Left ventricle myocardium inferior (tissue), 1 donor: Measurements from ENCODE around the gene CRISPLD2. TPM values are rescaled to one million over a fixed set of nuclear protein-coding genes. Genes with fewer than 3 reads are reported as not detected.

Experiments used
- DNase-seq: peaks from one replicate; pipeline ENCODE4 v3.0.0-alpha.2; 2020
- H3K27ac ChIP-seq: fragments of 200-600 bp; replicated peaks from 2 replicates; pipeline ENCODE4 v1.8.0; 2021
- H3K27me3 ChIP-seq: fragments of 200-600 bp; 2 replicates; pipeline ENCODE4 v1.8.0; 2021; ENCODE audit warnings: low read depth
- H3K36me3 ChIP-seq: fragments of 200-600 bp; 2 replicates; pipeline ENCODE4 v1.8.0; 2021
- H3K4me1 ChIP-seq: fragments of 200-600 bp; 2 replicates; pipeline ENCODE4 v1.8.0; 2021
- H3K4me3 ChIP-seq: fragments of 200-600 bp; 2 replicates; pipeline ENCODE4 v1.8.0; 2021; ENCODE audit warnings: mild to moderate bottlenecking, moderate library complexity
- H3K9me3 ChIP-seq: fragments of 200-600 bp; replicated peaks from 2 replicates; pipeline ENCODE4 v1.8.0; 2021
- intact Hi-C: fragments of 100-400 bp; cut with micrococcal nuclease; formaldehyde crosslinking; loops from one replicate; pipeline ENCODE4 v1.11.0; 2022
- total RNA-seq: library from RNA; stranded (reverse); fragmentation: NEBNext Ultra II Directional; extraction: Animal tissue kit (Norgen Biotek cat#: 25700); gene quantifications from one replicate; pipeline ENCODE4 v1.2.1, GENCODE V29; 2021
- TF ChIP-seq, protein P1 (sequence below): fragments of 200-600 bp; IDR thresholded peaks from 2 replicates; pipeline ENCODE4 v1.8.0; 2021; ENCODE audit warnings: antibody characterized with exemption, mild to moderate bottlenecking, borderline replicate concordance
- donor health status: DM: no; HTN: yes; CAD: no; lungs with severe emphysema.

Gene CRISPLD2
- total RNA-seq, 1 donor from 2014 or later = 12.8 TPM

DNA sequence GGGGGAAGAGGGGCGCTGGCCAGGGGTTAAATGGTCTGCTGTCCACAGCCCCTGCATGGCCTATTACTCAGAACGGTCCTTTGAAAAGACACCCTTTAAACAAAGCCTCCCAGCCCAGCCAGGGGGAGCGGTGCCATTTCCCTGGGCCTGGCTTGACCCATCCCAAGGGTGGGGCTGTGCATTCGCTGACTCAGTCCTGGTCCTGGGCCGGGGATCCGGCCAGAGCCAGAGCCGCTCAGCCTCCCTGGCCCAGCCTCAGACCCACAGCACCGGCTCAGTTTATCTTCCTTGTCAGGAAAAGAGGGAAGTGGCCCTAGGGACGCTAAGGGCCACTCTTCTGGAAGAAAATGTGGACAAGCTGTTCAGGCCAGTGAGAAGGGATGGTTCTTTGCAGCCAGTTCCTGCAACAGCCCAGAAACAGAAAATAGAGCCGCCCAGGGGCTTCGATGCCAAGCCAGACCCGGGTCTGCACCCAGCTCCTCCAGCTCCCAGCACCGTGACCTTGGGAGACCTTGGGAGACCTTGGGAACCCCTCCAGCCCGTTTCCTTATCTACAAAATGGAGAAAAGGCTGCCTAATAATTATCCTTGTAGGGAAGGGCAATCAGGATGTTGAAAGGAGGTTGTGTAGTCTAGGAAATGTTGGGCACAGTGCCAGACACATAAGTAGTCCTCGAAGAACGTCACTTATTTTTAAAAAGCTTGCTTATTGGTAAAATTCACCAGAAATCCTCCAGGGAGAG is 109.1 kb downstream of the CRISPLD2 start:
- intact Hi-C loops = no loop called here

DNA sequence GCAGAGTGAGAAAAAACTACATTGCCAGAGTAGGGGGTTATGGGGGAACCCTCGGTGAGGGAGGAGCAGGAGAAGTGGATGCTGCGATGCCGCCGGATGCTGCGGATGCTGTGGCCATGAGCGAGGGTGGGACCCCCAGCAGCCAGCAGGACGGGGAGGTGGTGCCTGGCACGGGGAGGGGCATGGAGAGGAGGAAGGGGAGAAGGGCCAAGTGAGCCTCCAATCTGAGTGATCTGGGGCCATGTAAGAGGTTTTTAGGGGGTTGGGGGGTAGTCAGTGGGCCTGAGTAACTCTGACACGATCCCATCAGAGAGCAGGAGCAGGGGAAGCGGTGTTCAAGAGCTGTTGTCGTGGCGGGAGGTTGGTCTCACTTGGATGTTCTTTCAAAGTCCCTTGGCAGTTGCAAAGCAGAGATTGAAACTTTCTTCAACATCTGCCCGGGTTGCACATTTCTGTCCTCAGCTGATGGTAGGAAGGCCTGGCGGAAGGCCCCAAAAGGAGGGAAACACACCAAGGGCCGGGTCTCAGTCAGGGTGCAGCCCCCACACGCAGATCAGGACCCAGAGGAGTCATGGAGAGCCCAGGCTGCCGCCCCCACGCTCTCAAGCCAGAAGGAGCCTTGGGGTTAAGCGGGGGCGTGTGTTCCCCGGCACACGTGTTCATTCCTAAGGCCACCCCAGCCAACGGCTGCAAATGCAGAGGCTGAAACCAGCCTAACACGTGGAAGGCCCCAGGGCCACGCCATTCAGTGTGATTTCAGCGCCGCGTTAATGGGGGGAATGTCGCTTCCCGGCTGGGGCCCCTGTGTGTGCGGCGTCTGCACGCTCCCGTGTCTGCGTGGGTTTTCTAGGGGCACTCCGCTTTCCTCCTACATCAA is 109.9 kb downstream of the CRISPLD2 start:
- H3K9me3 ChIP-seq = peaks cover 5% of the 10 kb centered on the region
- no peak overlapping the region for H3K4me3 ChIP-seq
- intact Hi-C loops = no loop called here
- DNase-seq = peak; percentile 64
- H3K27me3 ChIP-seq = no peaks in the 10 kb centered on the region
- H3K36me3 ChIP-seq = no peaks in the 10 kb centered on the region
- peak overlapping the region; percentile 93 for H3K27ac ChIP-seq
- TF ChIP-seq, protein P1, sequence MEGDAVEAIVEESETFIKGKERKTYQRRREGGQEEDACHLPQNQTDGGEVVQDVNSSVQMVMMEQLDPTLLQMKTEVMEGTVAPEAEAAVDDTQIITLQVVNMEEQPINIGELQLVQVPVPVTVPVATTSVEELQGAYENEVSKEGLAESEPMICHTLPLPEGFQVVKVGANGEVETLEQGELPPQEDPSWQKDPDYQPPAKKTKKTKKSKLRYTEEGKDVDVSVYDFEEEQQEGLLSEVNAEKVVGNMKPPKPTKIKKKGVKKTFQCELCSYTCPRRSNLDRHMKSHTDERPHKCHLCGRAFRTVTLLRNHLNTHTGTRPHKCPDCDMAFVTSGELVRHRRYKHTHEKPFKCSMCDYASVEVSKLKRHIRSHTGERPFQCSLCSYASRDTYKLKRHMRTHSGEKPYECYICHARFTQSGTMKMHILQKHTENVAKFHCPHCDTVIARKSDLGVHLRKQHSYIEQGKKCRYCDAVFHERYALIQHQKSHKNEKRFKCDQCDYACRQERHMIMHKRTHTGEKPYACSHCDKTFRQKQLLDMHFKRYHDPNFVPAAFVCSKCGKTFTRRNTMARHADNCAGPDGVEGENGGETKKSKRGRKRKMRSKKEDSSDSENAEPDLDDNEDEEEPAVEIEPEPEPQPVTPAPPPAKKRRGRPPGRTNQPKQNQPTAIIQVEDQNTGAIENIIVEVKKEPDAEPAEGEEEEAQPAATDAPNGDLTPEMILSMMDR = no peak
- peaks cover 56% of the 10 kb centered on the region for H3K4me1 ChIP-seq

More for the DNA sequence above, 109.1 kb downstream of the CRISPLD2 start:
- H3K27me3 ChIP-seq = no peaks in the 10 kb centered on the region
- H3K27ac ChIP-seq = peak overlapping the region; percentile 93
- H3K4me3 ChIP-seq = no peak overlapping the region
- peaks cover 56% of the 10 kb centered on the region for H3K4me1 ChIP-seq
- DNase-seq = peak; percentile 83
- peaks cover 5% of the 10 kb centered on the region for H3K9me3 ChIP-seq
- TF ChIP-seq, protein P1 = no peak
- no peaks in the 10 kb centered on the region for H3K36me3 ChIP-seq

DNA sequence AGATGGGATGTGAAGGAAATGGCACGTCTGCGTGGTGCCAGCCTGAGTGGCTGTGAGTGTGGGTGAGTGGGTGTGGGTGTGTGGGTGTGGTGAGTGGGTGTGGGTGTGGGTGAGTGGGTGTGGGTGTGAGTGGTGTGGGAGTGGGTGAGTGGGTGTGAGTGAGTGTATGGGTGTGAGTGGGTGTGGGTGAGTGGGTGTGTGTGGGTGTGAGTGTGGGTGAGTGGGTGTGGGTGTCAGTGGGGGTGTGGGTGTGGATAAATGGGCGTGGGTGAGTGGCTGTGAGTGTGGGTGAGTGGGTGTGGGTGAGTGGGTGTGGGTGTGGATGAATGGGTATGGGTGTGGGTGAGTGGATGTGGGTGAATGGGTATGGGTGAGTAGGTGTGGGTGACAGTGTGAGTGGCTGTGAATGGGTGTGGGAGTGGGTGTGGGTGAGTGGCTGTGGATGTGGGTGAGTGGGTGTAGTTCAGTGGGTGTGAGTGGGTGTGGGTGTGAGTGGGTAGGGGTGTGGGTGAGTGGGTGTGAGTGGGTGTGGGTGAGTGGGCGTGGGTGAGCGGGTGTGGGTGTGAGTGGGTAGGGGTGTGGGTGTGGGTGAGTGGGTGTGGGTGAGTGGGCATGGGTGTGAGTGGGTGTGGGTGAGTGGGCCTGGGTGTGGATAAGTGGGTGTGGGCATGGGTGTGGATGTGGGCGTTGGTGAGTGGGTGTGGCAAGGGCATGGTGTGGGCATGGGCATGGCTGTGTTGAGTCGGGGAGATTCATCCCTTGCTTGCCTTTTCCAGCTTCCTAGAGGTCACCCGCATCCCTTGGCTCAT is 110.7 kb downstream of the CRISPLD2 start:
- Histone ChIP-seq H3K9me3 (peaks cover 5% of the 10 kb centered on the region), H3K4me1 (peaks cover 49% of the 10 kb centered on the region), H3K27ac (peak overlapping the region; percentile 93), H3K4me3 (no peak overlapping the region), H3K36me3 (no peaks in the 10 kb centered on the region), H3K27me3 (no peaks in the 10 kb centered on the region)
- TF ChIP-seq, protein P1 = no peak
- intact Hi-C loops = no loop called here
- DNase-seq = no peak

DNA sequence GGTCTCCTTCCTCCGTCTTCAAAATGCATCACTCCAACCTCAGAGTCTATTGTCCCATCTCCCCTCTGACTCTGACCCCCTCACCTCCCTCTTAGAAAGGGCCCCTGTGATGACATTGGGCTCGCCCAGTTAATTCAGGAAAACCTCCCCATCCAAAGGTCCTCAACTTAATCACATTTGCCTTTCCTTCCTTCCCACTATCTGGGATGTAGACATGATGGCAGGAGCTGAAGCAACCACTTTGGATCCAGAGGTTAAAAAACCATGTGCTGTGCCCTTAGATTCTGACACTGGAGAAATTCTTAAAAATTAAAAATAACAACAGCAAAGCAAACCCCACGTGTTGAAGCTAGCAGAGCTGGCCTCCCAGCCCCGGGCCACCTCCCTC is 111.3 kb downstream of the CRISPLD2 start:
- Histone ChIP-seq H3K4me1 (peaks cover 46% of the 10 kb centered on the region), H3K36me3 (no peaks in the 10 kb centered on the region), H3K4me3 (no peak overlapping the region), H3K27ac (no peak overlapping the region), H3K27me3 (no peaks in the 10 kb centered on the region), H3K9me3 (peaks cover 5% of the 10 kb centered on the region)
- TF ChIP-seq, protein P1 = no peak
- intact Hi-C loops = no loop called here
- no peak for DNase-seq

DNA sequence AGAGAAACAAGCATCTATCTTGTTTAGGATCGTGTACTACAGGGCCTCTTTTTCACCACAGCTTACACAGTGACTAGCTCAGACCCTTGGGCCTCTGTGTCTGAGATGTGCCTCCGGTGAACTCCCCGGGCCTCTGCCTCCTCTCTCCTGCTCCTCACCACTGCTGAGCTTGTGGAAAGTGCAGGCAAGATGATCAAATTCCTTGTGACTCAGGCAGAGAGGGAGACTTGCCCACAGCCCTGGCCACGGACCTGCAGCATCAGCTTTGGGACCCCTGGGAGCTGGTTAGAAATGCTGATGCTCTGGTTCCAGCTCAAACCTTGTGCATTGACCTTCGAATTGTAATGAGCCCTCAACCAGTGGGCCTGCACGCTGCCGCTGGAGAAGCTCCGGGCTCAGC is 111.7 kb downstream of the CRISPLD2 start:
- intact Hi-C loops = no loop called here
- Histone ChIP-seq H3K9me3 (peaks cover 5% of the 10 kb centered on the region), H3K4me1 (peaks cover 46% of the 10 kb centered on the region), H3K36me3 (no peaks in the 10 kb centered on the region), H3K4me3 (no peak overlapping the region), H3K27me3 (no peaks in the 10 kb centered on the region), H3K27ac (peak overlapping the region; percentile 95)
- TF ChIP-seq, protein P1 = no peak
- no peak for DNase-seq
